GM23338 (cell line): ENCODE measurements around the gene TMEM117. TPM values are rescaled to one million over a fixed set of nuclear protein-coding genes. Genes with fewer than 3 reads are reported as not detected.

Experiments
- ATAC-seq: fragments of 200-7000 bp; cut with Tn5 transposase; 3 replicates; pipeline ENCODE4 v1.9.1; 2020
- DNase-seq: peaks from one replicate; pipeline ENCODE4 v3.0.0-alpha.2; 2015; ENCODE audit warnings: low spot score
- H2AFZ ChIP-seq: fragments of 200-600 bp; sonication (generic); 2 replicates; pipeline ENCODE4 v1.8.0; 2016; ENCODE audit warnings: antibody characterized with exemption, mild to moderate bottlenecking, moderate library complexity
- H3F3A ChIP-seq: fragments of 200-600 bp; sonication (generic); replicated peaks from 2 replicates; pipeline ENCODE4 v1.8.0; 2017; ENCODE audit warnings: antibody characterized with exemption, mixed run types, low read depth
- H3K27ac ChIP-seq: fragments of 200-600 bp; sonication (generic); 2 replicates; pipeline ENCODE4 v1.6.1; 2016; ENCODE audit warnings: low read depth
- H3K27me3 ChIP-seq: fragments of 200-600 bp; sonication (generic); 2 replicates; pipeline ENCODE4 v1.8.0; 2016; ENCODE audit warnings: mild to moderate bottlenecking, mixed run types, moderate library complexity; ENCODE audit not compliant: insufficient read depth
- H3K36me3 ChIP-seq: fragments of 200-600 bp; sonication (generic); 2 replicates; pipeline ENCODE4 v1.8.0; 2016; ENCODE audit warnings: mild to moderate bottlenecking; ENCODE audit not compliant: insufficient read depth
- H3K4me1 ChIP-seq: fragments of 200-600 bp; sonication (generic); 2 replicates; pipeline ENCODE4 v1.8.0; 2016; ENCODE audit warnings: mild to moderate bottlenecking, moderate library complexity; ENCODE audit not compliant: insufficient read depth
- H3K4me2 ChIP-seq: fragments of 200-600 bp; sonication (generic); 2 replicates; pipeline ENCODE4 v1.7.1; 2017; ENCODE audit warnings: mixed run types
- H3K4me3 ChIP-seq: fragments of 200-600 bp; sonication (generic); 2 replicates; pipeline ENCODE4 v1.6.1; 2016; ENCODE audit warnings: mixed run types
- H3K79me2 ChIP-seq: fragments of 200-600 bp; sonication (generic); replicated peaks from 2 replicates; pipeline ENCODE4 v1.8.0; 2017; ENCODE audit warnings: mild to moderate bottlenecking; ENCODE audit not compliant: insufficient read depth
- H3K9me2 ChIP-seq: fragments of 200-600 bp; sonication (generic); 2 replicates; pipeline ENCODE4 v1.8.0; 2017; ENCODE audit not compliant: insufficient read depth
- H4K20me1 ChIP-seq: fragments of 200-600 bp; sonication (generic); replicated peaks from 2 replicates; pipeline ENCODE4 v1.8.0; 2017; ENCODE audit warnings: mild to moderate bottlenecking; ENCODE audit not compliant: insufficient read depth
- H3K27ac Mint-ChIP-seq: 2 replicates; pipeline ENCODE4 v1.8.0; 2020; ENCODE audit warnings: inconsistent platforms, mild to moderate bottlenecking, moderate library complexity, mixed read lengths
- H3K27me3 Mint-ChIP-seq: 3 replicates; pipeline ENCODE4 v1.8.0; 2022; ENCODE audit warnings: low read depth, mild to moderate bottlenecking, moderate library complexity, mixed read lengths, inconsistent platforms; ENCODE audit not compliant: insufficient read depth, poor library complexity
- H3K36me3 Mint-ChIP-seq: 3 replicates; pipeline ENCODE4 v1.8.0; 2021; ENCODE audit warnings: low read depth, mild to moderate bottlenecking, inconsistent platforms, moderate library complexity, mixed read lengths
- H3K4me1 Mint-ChIP-seq: 3 replicates; pipeline ENCODE4 v1.8.0; 2020; ENCODE audit warnings: mild to moderate bottlenecking, inconsistent platforms, mixed read lengths
- H3K4me3 Mint-ChIP-seq: 3 replicates; pipeline ENCODE4 v1.8.0; 2021; ENCODE audit warnings: moderate library complexity, mild to moderate bottlenecking, inconsistent platforms, mixed read lengths
- H3K9me3 Mint-ChIP-seq: 3 replicates; pipeline ENCODE4 v1.8.0; 2020; ENCODE audit warnings: moderate library complexity, mild to moderate bottlenecking, inconsistent platforms, mixed read lengths
- CTCF ChIP-seq, 2 experiments: fragments of 200-600 bp in 1 of 2; sonication (generic) in 1 of 2; conservative IDR thresholded peaks; 2 replicates each; pipeline versions ENCODE4 v1.5.1 to v1.6.1; 2016 to 2017; ENCODE audit warnings: antibody characterized with exemption in 2 of 2, low read depth in 2 of 2, mild to moderate bottlenecking in 2 of 2, moderate library complexity in 1 of 2
- EZH2 ChIP-seq: fragments of 200-600 bp; sonication (generic); IDR thresholded peaks from one replicate; pipeline ENCODE4 v1.8.0; 2017; ENCODE audit warnings: antibody characterized with exemption, mild to moderate bottlenecking, low read depth; ENCODE audit not compliant: unreplicated experiment
- EZH2phosphoT487 ChIP-seq: fragments of 200-600 bp; sonication (generic); IDR thresholded peaks from one replicate; pipeline ENCODE4 v1.8.1; 2018; ENCODE audit warnings: antibody characterized with exemption; ENCODE audit not compliant: unreplicated experiment
- JUNB ChIP-seq: IDR thresholded peaks from one replicate; pipeline ENCODE4 v1.6.1; 2016; ENCODE audit warnings: antibody characterized with exemption; ENCODE audit not compliant: unreplicated experiment
- REST ChIP-seq: IDR thresholded peaks from one replicate; pipeline ENCODE4 v1.6.1; 2018; ENCODE audit warnings: antibody characterized with exemption; ENCODE audit not compliant: unreplicated experiment
- ZNF331 ChIP-seq: fragments of 250-450 bp; sonication (Bioruptor Pico); IDR thresholded peaks from 2 replicates; pipeline ENCODE4 v1.5.0; 2020; ENCODE audit warnings: low read depth, mild to moderate bottlenecking, moderate library complexity
- polyA plus RNA-seq: library from polyadenylated mRNA; unstranded; fragments of >200 nt; fragmentation: Nextera tagmentation; extraction: Ambion mirVana; gene quantifications from 2 replicates; pipeline ENCODE4 v1.2.1, GENCODE V29; 2016
- total RNA-seq: library from RNA; depleted of rRNA; stranded (reverse); fragments of >200 nt; shearing (Covaris generic); gene quantifications from 2 replicates; pipeline ENCODE4 v1.2.3, GENCODE V29; 2014

The TMEM117 gene
- total and polyA plus RNA-seq, 2 experiments from 2014 or later = 0.94 to 1.6 TPM

GRCh38 chr12:43937947-43938346 lies 102.1 kb downstream of the TMEM117 start:
- H3K4me3 ChIP-seq = no peak overlapping the region

GRCh38 chr12:43942379-43942778 lies 106.5 kb downstream of the TMEM117 start:
- Histone ChIP-seq H3F3A (no peaks in the 10 kb centered on the region), H3K79me2 (no peaks in the 10 kb centered on the region), H2AFZ (no peak overlapping the region), H3K36me3 (no peaks in the 10 kb centered on the region), H3K4me3 (no peak overlapping the region), H3K9me2 (no peaks in the 10 kb centered on the region), H3K4me2 (peak overlapping the region; percentile 42; the same call in 1 of the 2 replicates), H3K27me3 (no peaks in the 10 kb centered on the region), H3K4me1 (peaks cover 15% of the 10 kb centered on the region), H4K20me1 (no peaks in the 10 kb centered on the region), H3K27ac (no peak overlapping the region)
- DNase-seq (no peak), ATAC-seq (no peak)
- H3K36me3 Mint-ChIP-seq = no peaks in the 10 kb centered on the region
- H3K4me1 Mint-ChIP-seq = peaks cover 8% of the 10 kb centered on the region; the same call in 2 of the 3 replicates
- H3K4me3 Mint-ChIP-seq = no peak overlapping the region
- H3K27ac Mint-ChIP-seq = peak overlapping the region; percentile 41; the same call in 1 of the 2 replicates
- no peaks in the 10 kb centered on the region for H3K9me3 Mint-ChIP-seq
- no peaks in the 10 kb centered on the region for H3K27me3 Mint-ChIP-seq
- TF ChIP-seq REST = no peak
- TF ChIP-seq ZNF331 = no peak
- TF ChIP-seq JUNB = no peak
- TF ChIP-seq CTCF (conservative IDR thresholded peaks at IDR 0.05; ENCODE audit: low read depth in 2 of 2) = no peak
- TF ChIP-seq EZH2 = no peak

More at GRCh38 chr12:43937947-43938346, 102.1 kb downstream of the TMEM117 start:
- no peak overlapping the region for H3K27ac Mint-ChIP-seq
- peak; percentile 67 for ATAC-seq
- no peak overlapping the region for H2AFZ ChIP-seq
- peaks cover 15% of the 10 kb centered on the region for H3K4me1 ChIP-seq
- H3K27ac ChIP-seq = no peak overlapping the region
- H3K4me2 ChIP-seq = no peak overlapping the region
- H3K9me3 Mint-ChIP-seq = no peaks in the 10 kb centered on the region
- no peak overlapping the region for H3K4me3 Mint-ChIP-seq
- peaks cover 7% of the 10 kb centered on the region; the same call in 2 of the 3 replicates for H3K4me1 Mint-ChIP-seq
- peak; percentile 43 for DNase-seq
- no peak for TF ChIP-seq ZNF331
- TF ChIP-seq CTCF (conservative IDR thresholded peaks at IDR 0.05; ENCODE audit: low read depth in 2 of 2) = peak; percentile 29 to 58; a peak in 3 of 4 replicates
- TF ChIP-seq EZH2phosphoT487 = no peak
- H3K79me2 ChIP-seq = no peaks in the 10 kb centered on the region
- H3K36me3 ChIP-seq = no peaks in the 10 kb centered on the region
- no peaks in the 10 kb centered on the region for H3K36me3 Mint-ChIP-seq
- H3K27me3 Mint-ChIP-seq = no peaks in the 10 kb centered on the region
- no peaks in the 10 kb centered on the region for H3K27me3 ChIP-seq
- H4K20me1 ChIP-seq = no peaks in the 10 kb centered on the region
- H3F3A ChIP-seq = no peaks in the 10 kb centered on the region
- peaks cover 4% of the 10 kb centered on the region; the same call in 1 of the 2 replicates for H3K9me2 ChIP-seq
